Measurements from ENCODE around the gene BABAM1. TPM values are rescaled to one million over a fixed set of nuclear protein-coding genes. Genes with fewer than 3 reads are reported as not detected.
A peak's percentile ranks its signal among the peaks of the same experiment; 100 is the strongest.

BABAM1 gene
- total RNA-seq, 2 donors from 2014 or later: 63.5 to 70.3 TPM

- DNase-seq (peak; percentile 90 to 91), ATAC-seq (peak; percentile 84)
- intact Hi-C loops (cut with DNase I, micrococcal nuclease): no loop called here
These were observed 60.6 kb downstream of the BABAM1 start for GRCh38 chr19:17327654-17328516.

Other genes starting within 250 kb of the BABAM1 start
- 1 to 10 TPM; 2.3 to 3.4 TPM for gene CPAMD8, start 240.6 kb upstream of the BABAM1 start, total RNA-seq
- gene HAUS8, start 192.0 kb upstream of the BABAM1 start, total RNA-seq: 10 to 100 TPM; 10.7 to 14.1 TPM
- 10 to 100 TPM; 69.9 to 82.2 TPM for gene MYO9B, start 191.7 kb upstream of the BABAM1 start, total RNA-seq
- 10 to 100 TPM; 22.0 to 25.6 TPM for gene USE1, start 52.1 kb upstream of the BABAM1 start, total RNA-seq
- gene OCEL1, start 41.2 kb upstream of the BABAM1 start, total RNA-seq: 10 to 100 TPM; 44.7 to 64.5 TPM
- 100 to 1,000 TPM; 151 to 181 TPM for gene NR2F6, start 21.5 kb upstream of the BABAM1 start, total RNA-seq
- gene USHBP1, start 2.7 kb upstream of the BABAM1 start, total RNA-seq: 1 to 10 TPM in 1 of 2 donors, under 1 TPM in 1; 0.67 to 2.3 TPM
- gene ANKLE1, start 14.5 kb downstream of the BABAM1 start, total RNA-seq: under 1 TPM; 0.22 to 0.67 TPM
- gene ABHD8, start 36.0 kb downstream of the BABAM1 start, total RNA-seq: 1 to 10 TPM; 5.6 to 6.0 TPM
- 100 to 1,000 TPM; 142 to 165 TPM for gene MRPL34, start 38.4 kb downstream of the BABAM1 start, total RNA-seq
- 10 to 100 TPM; 47.7 to 49.2 TPM for gene DDA1, start 42.1 kb downstream of the BABAM1 start, total RNA-seq
- 10 to 100 TPM in 1 of 2 donors, 1 to 10 TPM in 1; 8.4 to 10.8 TPM for gene ANO8, start 67.4 kb downstream of the BABAM1 start, total RNA-seq
- gene GTPBP3, start 70.1 kb downstream of the BABAM1 start, total RNA-seq: 10 to 100 TPM; 17.8 to 21.9 TPM
- 10 to 100 TPM; 38.2 to 42.1 TPM for gene PLVAP, start 109.9 kb downstream of the BABAM1 start, total RNA-seq
- under 1 TPM; 0.40 to 0.50 TPM for gene CCDC194, start 126.8 kb downstream of the BABAM1 start, total RNA-seq
- 10 to 100 TPM; 14.8 to 27.5 TPM for gene BST2, start 138.2 kb downstream of the BABAM1 start, total RNA-seq
- 10 to 100 TPM; 54.4 to 60.7 TPM for gene MVB12A, start 152.6 kb downstream of the BABAM1 start, total RNA-seq
- under 1 TPM in 1 of 2 donors, not detected in 1; 0.18 TPM for gene TMEM221, start 181.2 kb downstream of the BABAM1 start, total RNA-seq
- gene NXNL1, start 193.5 kb downstream of the BABAM1 start, total RNA-seq: not detected
- 1 to 10 TPM; 4.8 to 7.1 TPM for gene SLC27A1, start 203.1 kb downstream of the BABAM1 start, total RNA-seq
- gene PGLS, start 244.2 kb downstream of the BABAM1 start, total RNA-seq: 100 to 1,000 TPM in 1 of 2 donors, 10 to 100 TPM in 1; 89.8 to 100 TPM